ENCODE measurements around the gene RCCD1.
A peak's percentile ranks its signal among the peaks of the same experiment; 100 is the strongest.
"Not testable (repeated sequence)": the region's sequence is repeated elsewhere in the genome, so short reads cannot be mapped to it uniquely, and the experiment has no call there.

Gene RCCD1, protein sequence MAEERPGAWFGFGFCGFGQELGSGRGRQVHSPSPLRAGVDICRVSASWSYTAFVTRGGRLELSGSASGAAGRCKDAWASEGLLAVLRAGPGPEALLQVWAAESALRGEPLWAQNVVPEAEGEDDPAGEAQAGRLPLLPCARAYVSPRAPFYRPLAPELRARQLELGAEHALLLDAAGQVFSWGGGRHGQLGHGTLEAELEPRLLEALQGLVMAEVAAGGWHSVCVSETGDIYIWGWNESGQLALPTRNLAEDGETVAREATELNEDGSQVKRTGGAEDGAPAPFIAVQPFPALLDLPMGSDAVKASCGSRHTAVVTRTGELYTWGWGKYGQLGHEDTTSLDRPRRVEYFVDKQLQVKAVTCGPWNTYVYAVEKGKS

DNA sequence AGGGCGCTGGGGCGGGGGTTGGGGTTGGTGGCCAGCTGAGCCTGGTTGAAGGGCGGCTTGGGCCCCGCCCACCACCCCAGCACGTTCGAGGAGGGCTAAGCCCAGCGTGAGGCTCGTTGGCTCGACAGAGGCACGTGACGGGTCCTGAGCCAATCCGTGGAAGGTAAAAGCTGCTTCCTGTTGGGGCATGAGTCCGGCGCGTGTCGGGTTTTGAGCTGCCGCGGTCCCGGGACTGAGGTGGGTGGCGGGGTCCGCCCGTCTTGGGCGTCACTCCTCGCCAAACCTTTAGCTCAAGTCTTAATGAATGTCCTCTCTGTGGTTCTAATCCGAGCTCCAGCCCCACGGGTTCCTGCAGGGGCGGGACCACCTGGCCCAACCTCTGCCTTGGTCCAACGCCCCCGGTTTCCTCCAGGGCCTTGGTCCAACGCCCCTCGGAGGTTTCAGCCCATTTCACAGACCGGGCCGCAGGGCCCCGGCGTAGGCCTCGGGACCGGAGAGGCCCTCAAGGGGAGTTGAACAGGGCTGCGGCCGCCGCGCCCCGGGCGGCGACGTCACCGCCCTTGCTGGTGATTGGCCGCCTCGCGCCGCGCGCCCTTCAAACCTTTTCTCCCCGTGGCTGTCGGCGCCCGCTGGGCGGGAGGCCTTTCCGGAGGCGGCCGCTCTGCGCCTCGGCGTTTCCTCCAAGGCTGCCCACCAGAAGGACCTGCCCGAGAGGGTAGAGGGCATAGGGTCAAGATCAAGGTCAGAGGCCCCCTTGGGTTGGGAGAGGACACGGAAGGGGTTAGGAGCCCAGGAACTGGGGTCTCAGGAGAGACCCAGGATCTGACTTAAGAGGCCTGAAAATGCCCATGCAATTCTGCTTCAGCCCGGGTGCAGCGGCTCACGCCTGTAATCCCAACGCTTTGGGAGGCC lies at the start of gene RCCD1:
TSS of gene RCCD1 (plus strand) at position 173 of the 912 bp plus-strand sequence. CDS start 1,851 bp downstream, outside the sequence.
- H3K4me3 ChIP-seq (ENCODE audit: low read depth, low read length): peak within 1 kb of the TSS; percentile 82
- H3K9ac ChIP-seq (ENCODE audit: low read depth, low read length): peak within 1 kb of the TSS; percentile 90
- no peaks in the 10 kb centered on the region for H3K9me3 ChIP-seq (ENCODE audit: control insufficient read depth, insufficient read depth, low read length)
- no peaks in the 10 kb centered on the region for H3K4me1 ChIP-seq (ENCODE audit: control insufficient read depth, insufficient read depth, low read length)
- H3K36me3 ChIP-seq (ENCODE audit: control insufficient read depth, insufficient read depth, low read length): peaks cover 26% of the 10 kb centered on the region
- H3K27me3 ChIP-seq (ENCODE audit: control insufficient read depth, insufficient read depth, low read length): no peaks in the 10 kb centered on the region

DNA sequence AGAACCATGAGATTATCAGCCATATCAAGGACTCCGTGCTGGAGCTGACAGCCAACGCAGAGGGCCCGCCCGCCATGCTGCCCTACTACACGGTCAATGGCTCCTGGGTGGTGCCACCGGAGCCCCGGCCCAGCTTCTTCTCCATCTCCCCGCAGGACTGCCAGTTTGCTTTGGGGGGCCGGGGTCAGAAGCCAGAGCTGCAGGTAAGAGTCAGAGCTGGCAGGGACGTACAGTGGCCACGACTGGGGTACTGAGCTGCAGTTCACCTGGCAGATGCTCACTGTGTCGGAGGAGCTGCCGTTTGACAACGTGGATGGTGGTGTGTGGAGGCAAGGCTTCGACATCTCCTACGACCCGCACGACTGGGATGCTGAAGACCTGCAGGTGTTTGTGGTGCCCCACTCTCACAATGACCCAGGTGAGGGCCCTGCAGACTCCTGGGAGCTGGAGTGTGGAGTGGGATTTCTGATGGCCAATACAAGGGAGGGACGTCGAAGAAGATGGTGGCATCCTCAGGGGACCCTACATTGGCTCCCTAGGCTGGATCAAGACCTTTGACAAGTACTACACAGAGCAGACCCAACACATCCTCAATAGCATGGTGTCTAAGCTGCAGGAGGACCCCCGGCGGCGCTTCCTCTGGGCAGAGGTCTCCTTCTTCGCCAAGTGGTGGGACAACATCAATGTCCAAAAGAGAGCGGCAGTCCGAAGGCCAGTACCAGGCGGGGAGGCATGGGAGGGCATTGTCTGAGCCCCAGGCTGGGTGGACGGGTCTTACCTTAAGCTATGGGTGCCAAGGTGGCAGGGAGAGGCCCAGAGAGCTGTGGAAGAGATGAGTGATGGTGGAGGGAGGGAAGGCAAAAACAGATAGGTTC lies 49.1 kb upstream of the RCCD1 start:
- Histone ChIP-seq H3K9me3 (ENCODE audit: control insufficient read depth, insufficient read depth, low read length) (no peaks in the 10 kb centered on the region), H3K36me3 (ENCODE audit: control insufficient read depth, insufficient read depth, low read length) (peaks cover 4% of the 10 kb centered on the region), H3K9ac (ENCODE audit: low read depth, low read length) (no peak overlapping the region), H3K4me1 (ENCODE audit: control insufficient read depth, insufficient read depth, low read length) (peaks cover 4% of the 10 kb centered on the region), H3K4me3 (ENCODE audit: low read depth, low read length) (no peak overlapping the region), H3K27me3 (ENCODE audit: control insufficient read depth, insufficient read depth, low read length) (peaks cover 10% of the 10 kb centered on the region)

DNA sequence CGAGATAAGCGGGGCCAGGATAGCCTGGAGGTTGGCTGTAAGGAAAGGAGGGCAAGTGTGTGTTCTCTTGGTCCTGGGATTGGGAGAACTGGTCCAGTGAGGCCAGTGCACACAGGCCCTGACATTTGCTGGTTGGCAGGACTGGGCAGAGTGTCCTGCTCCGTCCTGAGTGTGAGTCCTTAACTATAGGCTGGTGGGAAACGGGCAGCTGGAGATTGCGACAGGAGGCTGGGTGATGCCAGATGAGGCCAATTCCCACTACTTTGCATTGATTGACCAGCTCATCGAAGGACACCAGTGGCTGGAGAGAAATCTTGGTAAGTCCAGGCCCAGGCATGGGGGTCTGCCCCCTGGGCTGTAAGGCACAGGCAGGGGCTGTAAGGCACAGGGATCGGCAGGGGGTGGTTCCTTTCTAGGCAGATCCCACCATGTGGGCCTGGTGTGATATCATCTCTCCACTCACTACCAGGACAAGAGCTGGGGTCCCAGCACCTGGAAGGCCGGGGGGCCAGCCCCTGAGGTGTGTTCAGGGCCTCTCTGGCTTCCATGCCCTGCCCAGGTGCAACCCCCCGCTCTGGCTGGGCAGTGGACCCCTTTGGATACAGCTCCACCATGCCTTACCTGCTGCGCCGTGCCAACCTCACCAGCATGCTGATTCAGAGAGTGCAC lies 48.4 kb upstream of the RCCD1 start:
- peaks cover 10% of the 10 kb centered on the region for H3K27me3 ChIP-seq (ENCODE audit: control insufficient read depth, insufficient read depth, low read length)
- peaks cover 4% of the 10 kb centered on the region for H3K4me1 ChIP-seq (ENCODE audit: control insufficient read depth, insufficient read depth, low read length)
- no peak overlapping the region for H3K4me3 ChIP-seq (ENCODE audit: low read depth, low read length)
- H3K9ac ChIP-seq (ENCODE audit: low read depth, low read length): no peak overlapping the region
- peaks cover 8% of the 10 kb centered on the region for H3K36me3 ChIP-seq (ENCODE audit: control insufficient read depth, insufficient read depth, low read length)
- H3K9me3 ChIP-seq (ENCODE audit: control insufficient read depth, insufficient read depth, low read length): no peaks in the 10 kb centered on the region

DNA sequence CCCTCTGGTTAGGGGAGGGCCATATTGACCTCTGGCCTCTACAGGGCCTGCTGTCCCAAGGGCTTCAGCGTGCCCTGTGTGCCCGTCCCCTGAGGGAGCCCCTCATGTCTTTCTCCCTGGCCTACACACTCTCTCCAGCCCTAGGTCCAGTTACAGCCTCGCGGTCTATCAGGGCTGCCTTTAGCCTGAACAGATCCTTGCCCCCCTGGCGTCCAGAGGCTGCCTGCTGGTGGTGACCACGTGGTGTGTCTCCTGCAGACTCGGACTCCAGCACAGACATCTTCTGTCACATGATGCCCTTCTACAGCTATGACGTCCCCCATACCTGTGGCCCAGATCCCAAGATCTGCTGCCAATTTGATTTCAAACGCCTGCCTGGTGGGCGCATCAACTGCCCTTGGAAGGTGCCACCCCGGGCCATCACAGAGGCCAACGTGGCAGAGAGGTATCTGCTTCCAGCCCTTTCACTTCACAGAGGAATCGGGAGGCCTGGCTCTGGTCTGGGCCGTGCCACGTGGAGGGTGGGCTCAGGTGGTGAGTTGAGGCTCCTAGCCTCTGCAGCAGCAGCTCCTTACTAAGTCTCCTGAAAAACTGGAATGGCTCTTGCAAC lies 47.5 kb upstream of the RCCD1 start:
- Histone ChIP-seq H3K4me3 (ENCODE audit: low read depth, low read length) (no peak overlapping the region), H3K9me3 (ENCODE audit: control insufficient read depth, insufficient read depth, low read length) (no peaks in the 10 kb centered on the region), H3K9ac (ENCODE audit: low read depth, low read length) (no peak overlapping the region), H3K36me3 (ENCODE audit: control insufficient read depth, insufficient read depth, low read length) (peaks cover 9% of the 10 kb centered on the region), H3K4me1 (ENCODE audit: control insufficient read depth, insufficient read depth, low read length) (peaks cover 4% of the 10 kb centered on the region), H3K27me3 (ENCODE audit: control insufficient read depth, insufficient read depth, low read length) (peaks cover 10% of the 10 kb centered on the region)

DNA sequence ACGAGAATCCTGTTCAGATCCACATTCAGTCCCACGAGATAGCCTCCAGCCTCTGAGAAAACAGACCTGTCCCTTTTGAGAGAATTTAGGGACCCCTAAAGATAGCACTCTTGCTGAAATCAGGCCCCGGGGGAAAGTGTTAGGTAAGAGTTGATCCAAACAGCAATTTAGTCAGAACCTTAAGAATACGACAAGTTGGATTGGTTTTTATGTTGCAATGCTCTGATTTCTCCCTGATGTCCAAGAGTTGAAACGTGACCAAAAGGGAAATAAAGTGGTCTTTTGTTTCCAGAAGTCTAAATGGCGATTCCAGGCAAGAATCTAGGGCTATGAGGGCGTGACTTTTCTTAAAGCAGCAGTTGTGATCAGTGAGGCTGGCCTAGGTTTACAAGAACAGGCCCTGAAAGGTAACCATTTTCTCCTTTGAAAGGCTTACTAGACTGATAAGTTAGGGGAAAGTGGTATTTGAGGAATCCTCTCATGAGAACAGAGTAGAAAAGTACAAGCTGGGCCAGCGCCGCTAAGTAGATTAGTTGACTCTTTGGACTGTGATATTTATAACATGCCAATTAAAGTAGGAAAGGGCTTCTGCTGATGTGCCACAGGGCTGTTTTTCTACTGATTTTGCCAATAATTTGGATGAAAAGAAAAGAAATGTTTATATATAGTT lies 46.7 kb upstream of the RCCD1 start:
- H3K9me3 ChIP-seq (ENCODE audit: control insufficient read depth, insufficient read depth, low read length): no peaks in the 10 kb centered on the region
- H3K36me3 ChIP-seq (ENCODE audit: control insufficient read depth, insufficient read depth, low read length): peaks cover 9% of the 10 kb centered on the region
- H3K4me1 ChIP-seq (ENCODE audit: control insufficient read depth, insufficient read depth, low read length): peaks cover 4% of the 10 kb centered on the region

DNA sequence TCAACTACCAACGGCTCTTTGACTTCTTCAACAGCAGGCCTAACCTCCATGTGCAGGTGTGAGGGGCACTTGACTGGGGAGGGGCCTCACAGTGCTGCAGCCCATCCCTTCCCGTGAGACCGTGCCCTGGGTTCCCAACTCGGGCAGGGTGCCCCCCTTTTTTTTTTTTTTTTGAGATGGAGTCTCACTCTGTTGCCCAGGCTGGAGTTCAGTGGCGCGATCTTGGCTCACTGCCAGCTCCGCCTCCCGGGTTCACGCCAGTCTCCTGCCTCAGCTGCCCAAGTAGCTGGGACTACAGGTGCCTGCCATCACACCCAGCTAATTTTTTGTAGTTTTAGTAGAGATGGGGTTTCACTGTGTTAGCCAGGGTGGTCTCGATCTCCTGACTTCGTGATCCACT lies 45.2 kb upstream of the RCCD1 start:
- not testable (repeated sequence) for H3K9me3 ChIP-seq (ENCODE audit: control insufficient read depth, insufficient read depth, low read length); H3K36me3 ChIP-seq (ENCODE audit: control insufficient read depth, insufficient read depth, low read length); H3K27me3 ChIP-seq (ENCODE audit: control insufficient read depth, insufficient read depth, low read length); H3K9ac ChIP-seq (ENCODE audit: low read depth, low read length); H3K4me1 ChIP-seq (ENCODE audit: control insufficient read depth, insufficient read depth, low read length); H3K4me3 ChIP-seq (ENCODE audit: low read depth, low read length)

More for the DNA sequence above, 46.7 kb upstream of the RCCD1 start:
- H3K4me3 ChIP-seq (ENCODE audit: low read depth, low read length): no peak overlapping the region
- peaks cover 10% of the 10 kb centered on the region for H3K27me3 ChIP-seq (ENCODE audit: control insufficient read depth, insufficient read depth, low read length)
- no peak overlapping the region for H3K9ac ChIP-seq (ENCODE audit: low read depth, low read length)

DNA sequence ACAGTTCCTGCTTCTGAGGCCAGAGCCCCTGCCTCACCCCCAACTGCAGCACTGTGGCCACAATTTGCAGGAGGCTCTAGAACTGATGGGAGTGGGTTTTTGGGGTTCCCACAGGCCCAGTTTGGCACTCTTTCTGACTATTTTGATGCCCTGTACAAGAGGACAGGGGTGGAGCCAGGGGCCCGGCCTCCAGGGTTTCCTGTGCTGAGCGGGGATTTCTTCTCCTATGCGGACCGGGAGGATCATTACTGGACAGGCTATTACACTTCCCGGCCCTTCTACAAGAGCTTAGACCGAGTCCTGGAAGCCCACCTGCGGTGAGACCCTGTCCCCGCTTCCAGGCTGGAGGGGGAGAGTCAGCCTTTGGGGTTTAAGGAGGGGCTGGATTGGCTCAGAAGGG lies 44.7 kb upstream of the RCCD1 start:
- H3K36me3 ChIP-seq (ENCODE audit: control insufficient read depth, insufficient read depth, low read length): peaks cover 9% of the 10 kb centered on the region
- no peak overlapping the region for H3K9ac ChIP-seq (ENCODE audit: low read depth, low read length)
- no peak overlapping the region for H3K4me3 ChIP-seq (ENCODE audit: low read depth, low read length)
- H3K27me3 ChIP-seq (ENCODE audit: control insufficient read depth, insufficient read depth, low read length): peaks cover under 1% of the 10 kb centered on the region
- H3K9me3 ChIP-seq (ENCODE audit: control insufficient read depth, insufficient read depth, low read length): no peaks in the 10 kb centered on the region
- no peaks in the 10 kb centered on the region for H3K4me1 ChIP-seq (ENCODE audit: control insufficient read depth, insufficient read depth, low read length)

DNA sequence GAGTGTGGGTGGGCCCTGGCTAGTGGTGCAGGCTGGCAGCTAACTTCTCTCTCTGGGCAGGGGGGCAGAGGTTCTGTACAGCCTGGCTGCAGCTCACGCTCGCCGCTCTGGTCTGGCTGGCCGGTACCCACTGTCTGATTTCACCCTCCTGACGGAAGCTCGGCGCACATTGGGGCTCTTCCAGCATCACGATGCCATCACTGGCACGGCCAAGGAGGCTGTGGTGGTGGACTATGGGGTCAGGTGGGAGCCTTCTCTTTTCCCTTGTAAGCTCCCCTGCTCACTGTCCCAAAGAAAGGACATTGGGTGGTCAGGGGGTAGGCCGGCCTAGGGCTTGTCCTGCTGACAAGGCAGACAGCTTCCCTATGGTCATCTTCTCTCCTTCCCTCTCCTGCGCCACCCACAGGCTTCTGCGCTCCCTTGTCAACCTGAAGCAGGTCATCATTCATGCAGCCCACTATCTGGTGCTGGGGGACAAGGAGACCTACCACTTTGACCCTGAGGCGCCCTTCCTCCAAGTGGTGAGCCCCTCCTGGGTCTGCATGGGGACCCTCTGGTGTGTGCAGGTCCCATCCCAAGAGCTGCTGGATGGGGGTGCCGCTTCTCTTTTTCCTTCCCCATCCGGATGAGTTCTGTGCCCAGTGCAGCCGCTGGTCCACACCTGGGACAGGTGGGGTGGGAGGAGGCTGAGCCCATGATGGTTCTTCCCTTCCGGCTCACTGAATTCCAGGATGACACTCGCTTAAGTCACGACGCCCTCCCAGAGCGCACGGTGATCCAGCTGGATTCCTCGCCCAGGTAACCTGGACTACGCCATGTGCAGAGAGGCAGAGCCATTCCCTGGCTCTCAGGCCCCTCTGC lies 44.0 kb upstream of the RCCD1 start:
- Histone ChIP-seq H3K27me3 (ENCODE audit: control insufficient read depth, insufficient read depth, low read length) (no peaks in the 10 kb centered on the region), H3K9me3 (ENCODE audit: control insufficient read depth, insufficient read depth, low read length) (no peaks in the 10 kb centered on the region), H3K4me3 (ENCODE audit: low read depth, low read length) (no peak overlapping the region), H3K36me3 (ENCODE audit: control insufficient read depth, insufficient read depth, low read length) (peaks cover 6% of the 10 kb centered on the region), H3K9ac (ENCODE audit: low read depth, low read length) (no peak overlapping the region), H3K4me1 (ENCODE audit: control insufficient read depth, insufficient read depth, low read length) (no peaks in the 10 kb centered on the region)

DNA sequence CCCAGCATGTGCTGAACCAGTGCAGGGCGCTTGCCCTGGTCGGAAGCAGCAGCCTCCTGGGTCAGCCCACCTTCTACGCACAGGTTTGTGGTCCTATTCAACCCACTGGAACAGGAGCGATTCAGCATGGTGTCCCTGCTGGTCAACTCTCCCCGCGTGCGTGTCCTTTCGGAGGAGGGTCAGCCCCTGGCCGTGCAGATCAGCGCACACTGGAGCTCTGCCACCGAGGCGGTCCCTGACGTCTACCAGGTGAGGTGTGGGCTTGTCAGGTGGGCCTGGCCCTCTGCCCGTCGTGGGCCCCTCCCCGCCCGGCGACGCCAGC lies 43.4 kb upstream of the RCCD1 start:
- Histone ChIP-seq H3K4me1 (ENCODE audit: control insufficient read depth, insufficient read depth, low read length) (no peaks in the 10 kb centered on the region), H3K9me3 (ENCODE audit: control insufficient read depth, insufficient read depth, low read length) (no peaks in the 10 kb centered on the region), H3K9ac (ENCODE audit: low read depth, low read length) (no peak overlapping the region), H3K27me3 (ENCODE audit: control insufficient read depth, insufficient read depth, low read length) (no peaks in the 10 kb centered on the region), H3K36me3 (ENCODE audit: control insufficient read depth, insufficient read depth, low read length) (peaks cover 5% of the 10 kb centered on the region), H3K4me3 (ENCODE audit: low read depth, low read length) (no peak overlapping the region)

Data from iPS-15b (cell line).